Measurements from ENCODE around the gene CGB1. TPM values are rescaled to one million over a fixed set of nuclear protein-coding genes. Genes with fewer than 3 reads are reported as not detected.

The CGB1 gene
- total RNA-seq, 1 experiment from 2014 or later = not detected

- Mint-ChIP-seq H3K36me3 (ENCODE audit: insufficient read depth, unreplicated experiment) (peaks cover 29% of the 10 kb centered on the region), H3K27ac (ENCODE audit: unreplicated experiment) (no peak overlapping the region), H3K4me1 (ENCODE audit: low read depth, unreplicated experiment) (peaks cover 20% of the 10 kb centered on the region), H3K27me3 (ENCODE audit: unreplicated experiment) (peaks cover 31% of the 10 kb centered on the region), H3K4me3 (ENCODE audit: low read depth, unreplicated experiment) (no peak overlapping the region), H3K9me3 (ENCODE audit: low read depth, unreplicated experiment) (no peaks in the 10 kb centered on the region)
- CTCF ChIA-PET = no interaction called here
- no peak for DNase-seq
- intact Hi-C loops (cut with micrococcal nuclease; ENCODE audit: unreplicated experiment) = no loop called here
- TF ChIP-seq CTCF (IDR thresholded peaks at IDR 0.05; ENCODE audit: unreplicated experiment) = no peak
- BruUV-seq (replicated peaks) = no TSS peak
These were observed 24.8 kb upstream of the CGB1 start for GRCh38 chr19:49061445-49061844.

GRCh38 chr19:49061000-49061399, 24.3 kb upstream of the CGB1 start:
- Mint-ChIP-seq H3K36me3 (ENCODE audit: insufficient read depth, unreplicated experiment) (peaks cover 33% of the 10 kb centered on the region), H3K4me1 (ENCODE audit: low read depth, unreplicated experiment) (peaks cover 20% of the 10 kb centered on the region), H3K4me3 (ENCODE audit: low read depth, unreplicated experiment) (no peak overlapping the region), H3K9me3 (ENCODE audit: low read depth, unreplicated experiment) (no peaks in the 10 kb centered on the region), H3K27me3 (ENCODE audit: unreplicated experiment) (peaks cover 27% of the 10 kb centered on the region), H3K27ac (ENCODE audit: unreplicated experiment) (no peak overlapping the region)
- no TSS peak for BruUV-seq (replicated peaks)
- TF ChIP-seq CTCF (IDR thresholded peaks at IDR 0.05; ENCODE audit: unreplicated experiment) = no peak
- intact Hi-C loops (cut with micrococcal nuclease; ENCODE audit: unreplicated experiment) = no loop called here
- CTCF ChIA-PET = interaction anchor here (0.6 kb wide), 1 partner anchor 9 kb away, joined by 4 read pairs; no protein-coding TSS in a partner anchor
- no peak for DNase-seq

- intact Hi-C loops (cut with micrococcal nuclease; ENCODE audit: unreplicated experiment) = no loop called here
- no peak for DNase-seq
- Mint-ChIP-seq H3K27ac (ENCODE audit: unreplicated experiment) (no peak overlapping the region), H3K4me1 (ENCODE audit: low read depth, unreplicated experiment) (peaks cover 20% of the 10 kb centered on the region), H3K9me3 (ENCODE audit: low read depth, unreplicated experiment) (no peaks in the 10 kb centered on the region), H3K27me3 (ENCODE audit: unreplicated experiment) (peaks cover 16% of the 10 kb centered on the region), H3K36me3 (ENCODE audit: insufficient read depth, unreplicated experiment) (peaks cover 37% of the 10 kb centered on the region), H3K4me3 (ENCODE audit: low read depth, unreplicated experiment) (no peak overlapping the region)
- CTCF ChIA-PET = interaction anchor here (0.6 to 1.5 kb wide), 2 partner anchors 11 to 41 kb away, joined by 3 to 4 read pairs; no protein-coding TSS in a partner anchor
- no peak for TF ChIP-seq CTCF (IDR thresholded peaks at IDR 0.05; ENCODE audit: unreplicated experiment)
- BruUV-seq (replicated peaks) = no TSS peak
These were observed 22.4 kb upstream of the CGB1 start for GRCh38 chr19:49059053-49059452.

GRCh38 chr19:49058562-49058961, 21.9 kb upstream of the CGB1 start:
- Mint-ChIP-seq H3K27me3 (ENCODE audit: unreplicated experiment) (peaks cover 16% of the 10 kb centered on the region), H3K4me3 (ENCODE audit: low read depth, unreplicated experiment) (peak overlapping the region; percentile 95), H3K4me1 (ENCODE audit: low read depth, unreplicated experiment) (peaks cover 20% of the 10 kb centered on the region), H3K9me3 (ENCODE audit: low read depth, unreplicated experiment) (no peaks in the 10 kb centered on the region), H3K36me3 (ENCODE audit: insufficient read depth, unreplicated experiment) (peaks cover 37% of the 10 kb centered on the region), H3K27ac (ENCODE audit: unreplicated experiment) (no peak overlapping the region)
- peak; percentile 44 for DNase-seq
- CTCF ChIA-PET = interaction anchor here (1.5 kb wide), 1 partner anchor 40 kb away, joined by 4 read pairs; no protein-coding TSS in a partner anchor
- no TSS peak for BruUV-seq (replicated peaks)
- TF ChIP-seq CTCF (IDR thresholded peaks at IDR 0.05; ENCODE audit: unreplicated experiment) = no peak
- intact Hi-C loops (cut with micrococcal nuclease; ENCODE audit: unreplicated experiment) = no loop called here

All from Calu3 (cell line).